ENCODE data around the gene KLHL26.

The KLHL26 gene

GRCh38 chr19:18633321-18633720 lies 3.5 kb upstream of the KLHL26 start:
- no peak for DNase-seq (ENCODE audit: extremely low read depth, insufficient read length)
- Histone ChIP-seq H3K36me3 (ENCODE audit: control insufficient read depth, insufficient read depth, low read length) (no peaks in the 10 kb centered on the region), H3K4me3 (replicated peaks; ENCODE audit: low read depth, low read length) (no peak overlapping the region), H3K27me3 (replicated peaks; ENCODE audit: control insufficient read depth, insufficient read depth, low read length) (no peaks in the 10 kb centered on the region)
- TF ChIP-seq CTCF (IDR thresholded peaks at IDR 0.05; ENCODE audit: insufficient read depth, low read length, poor library complexity, severe bottlenecking) = no peak

- TF ChIP-seq CTCF (IDR thresholded peaks at IDR 0.05; ENCODE audit: insufficient read depth, low read length, poor library complexity, severe bottlenecking) = no peak
These were observed 2.1 kb upstream of the KLHL26 start for GRCh38 chr19:18634612-18635297.

GRCh38 chr19:18635831-18636182 lies 1.0 kb upstream of the KLHL26 start:
- DNase-seq (ENCODE audit: extremely low read depth, insufficient read length) = no peak
- no peaks in the 10 kb centered on the region for H3K36me3 ChIP-seq (ENCODE audit: control insufficient read depth, insufficient read depth, low read length)
- TF ChIP-seq CTCF (IDR thresholded peaks at IDR 0.05; ENCODE audit: insufficient read depth, low read length, poor library complexity, severe bottlenecking) = no peak
- H3K4me3 ChIP-seq (replicated peaks; ENCODE audit: low read depth, low read length) = no peak overlapping the region
- no peaks in the 10 kb centered on the region for H3K27me3 ChIP-seq (replicated peaks; ENCODE audit: control insufficient read depth, insufficient read depth, low read length)

More at GRCh38 chr19:18634612-18635297, 2.1 kb upstream of the KLHL26 start:
- no peaks in the 10 kb centered on the region for H3K27me3 ChIP-seq (replicated peaks; ENCODE audit: control insufficient read depth, insufficient read depth, low read length)
- H3K36me3 ChIP-seq (ENCODE audit: control insufficient read depth, insufficient read depth, low read length) = no peaks in the 10 kb centered on the region
- H3K4me3 ChIP-seq (replicated peaks; ENCODE audit: low read depth, low read length) = no peak overlapping the region
- no peak for DNase-seq (ENCODE audit: extremely low read depth, insufficient read length)

GRCh38 chr19:18636183-18636968 lies 452 bp upstream of the KLHL26 start:
- TF ChIP-seq CTCF (IDR thresholded peaks at IDR 0.05; ENCODE audit: insufficient read depth, low read length, poor library complexity, severe bottlenecking) = no peak
- peak; percentile 91 for DNase-seq (ENCODE audit: extremely low read depth, insufficient read length)
- Histone ChIP-seq H3K36me3 (ENCODE audit: control insufficient read depth, insufficient read depth, low read length) (no peaks in the 10 kb centered on the region), H3K4me3 (replicated peaks; ENCODE audit: low read depth, low read length) (peak overlapping the region; percentile 98), H3K27me3 (replicated peaks; ENCODE audit: control insufficient read depth, insufficient read depth, low read length) (no peaks in the 10 kb centered on the region)

- no peak for TF ChIP-seq CTCF (IDR thresholded peaks at IDR 0.05; ENCODE audit: insufficient read depth, low read length, poor library complexity, severe bottlenecking)
- Histone ChIP-seq H3K27me3 (replicated peaks; ENCODE audit: control insufficient read depth, insufficient read depth, low read length) (no peaks in the 10 kb centered on the region), H3K36me3 (ENCODE audit: control insufficient read depth, insufficient read depth, low read length) (no peaks in the 10 kb centered on the region), H3K4me3 (replicated peaks; ENCODE audit: low read depth, low read length) (peak overlapping the region; percentile 98)
- no peak for DNase-seq (ENCODE audit: extremely low read depth, insufficient read length)
These were observed 1.1 kb downstream of the KLHL26 start for GRCh38 chr19:18637673-18638630.
